Fibroblast of skin of left quadriceps (primary cell): ENCODE results near the gene FANCC.
"Not testable (repeated sequence)": the region's sequence is repeated elsewhere in the genome, so short reads cannot be mapped to it uniquely, and the experiment has no call there.

Source experiments
- DNase-seq, 2 experiments: peaks; one replicate each; pipeline ENCODE4 v3.0.0-alpha.2; 2013; ENCODE audit warnings: low read depth in 2 of 2

The FANCC gene

DNA sequence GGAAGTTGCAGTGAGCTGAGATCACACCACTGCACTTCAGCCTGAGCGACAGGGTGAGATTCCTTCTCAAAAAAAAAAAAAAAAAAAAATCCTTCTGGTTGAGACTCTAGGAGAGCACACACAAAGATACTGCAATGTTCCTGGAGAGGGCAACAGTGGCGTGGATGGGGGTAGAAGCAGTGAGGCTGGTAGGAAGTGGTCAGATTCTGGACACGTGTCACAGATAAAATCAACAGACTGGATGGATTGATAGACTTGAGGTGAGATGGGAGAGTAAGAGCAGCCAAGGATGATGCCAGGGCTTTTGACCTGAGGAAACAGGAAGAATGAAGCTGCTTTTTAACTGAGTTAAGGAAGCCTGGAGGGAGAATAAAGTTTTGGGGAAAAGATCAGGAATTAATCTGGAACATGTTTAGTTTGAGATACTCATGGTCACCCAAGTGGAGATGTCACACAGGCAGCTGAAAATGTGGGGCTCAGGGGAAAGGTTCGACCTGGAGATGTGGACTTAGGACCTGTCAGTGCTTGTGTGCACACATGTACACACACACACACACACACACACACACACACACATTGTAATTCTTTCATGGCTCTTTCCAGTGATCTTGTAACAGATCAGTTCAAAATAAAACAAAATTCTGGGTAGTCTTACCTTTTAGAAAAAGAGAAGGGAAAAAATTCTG is 88.1 kb downstream of the FANCC start:
- no peak for DNase-seq

DNA sequence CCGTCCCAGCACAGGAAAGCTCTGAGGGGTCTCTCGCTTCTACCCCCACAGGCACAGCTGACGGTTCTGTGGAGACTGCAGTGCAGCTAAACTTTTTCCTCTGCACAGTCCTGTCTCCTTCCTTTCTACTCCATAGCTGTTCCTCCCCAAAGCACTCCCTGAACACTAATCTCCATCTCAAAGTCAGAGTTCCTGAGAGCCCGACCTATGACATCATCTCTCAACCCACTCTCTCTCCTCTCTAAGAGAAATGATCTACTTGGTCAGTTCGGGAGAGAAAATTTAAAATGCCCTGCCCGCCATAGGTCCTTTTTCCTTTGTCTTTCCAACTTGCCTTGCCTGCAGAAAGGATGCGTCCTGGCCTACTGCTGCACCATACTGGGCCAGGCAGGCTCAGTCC is 90.6 kb downstream of the FANCC start:
- no peak for DNase-seq

DNA sequence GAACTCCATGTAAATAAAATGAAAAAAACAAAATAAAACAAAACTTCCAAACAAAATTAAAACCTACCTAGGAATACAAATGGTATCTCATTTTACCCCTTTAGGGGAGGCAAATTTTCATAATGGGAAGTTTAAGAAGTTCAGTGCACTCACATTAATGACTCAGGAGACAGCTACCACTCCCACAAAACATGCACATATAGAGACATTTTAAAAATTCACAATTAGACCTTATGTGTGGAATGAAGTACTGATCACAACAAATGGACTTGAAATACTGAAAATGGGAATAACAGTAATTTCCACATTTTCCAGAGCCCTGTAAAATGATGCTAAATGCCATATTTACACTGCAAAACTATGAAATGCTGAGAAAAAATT is 91.8 kb downstream of the FANCC start:
- no peak for DNase-seq

- peak; percentile 46 to 55 for DNase-seq
These were observed 92.3 kb downstream of the FANCC start for GRCh38 chr9:95225076-95225725.

GRCh38 chr9:95224376-95225019 is 93.0 kb downstream of the FANCC start:
- peak; percentile 13 to 17 for DNase-seq

DNA sequence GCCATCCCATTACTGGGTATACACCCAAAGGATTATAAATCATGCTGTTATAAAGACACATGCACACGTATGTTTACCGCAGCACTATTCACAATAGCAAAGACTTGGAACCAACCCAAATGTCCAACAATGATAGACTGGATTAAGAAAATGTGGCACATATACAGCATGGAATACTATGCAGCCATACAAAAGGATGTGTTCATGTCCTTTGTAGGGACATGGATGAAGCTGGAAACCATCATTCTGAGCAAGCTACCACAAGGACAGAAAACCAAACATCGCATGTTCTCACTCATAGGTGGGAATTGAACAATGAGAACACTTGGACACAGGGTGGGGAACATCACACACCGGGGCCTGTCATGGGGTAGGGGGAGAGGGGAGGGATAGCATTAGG is 97.2 kb downstream of the FANCC start:
- not testable (repeated sequence) for DNase-seq

GRCh38 chr9:95218773-95219172 is 98.7 kb downstream of the FANCC start:
- no peak for DNase-seq

GRCh38 chr9:95217936-95218335 is 99.6 kb downstream of the FANCC start:
- no peak for DNase-seq

- no peak for DNase-seq
These were observed 102.1 kb downstream of the FANCC start for GRCh38 chr9:95215336-95215898.

DNA sequence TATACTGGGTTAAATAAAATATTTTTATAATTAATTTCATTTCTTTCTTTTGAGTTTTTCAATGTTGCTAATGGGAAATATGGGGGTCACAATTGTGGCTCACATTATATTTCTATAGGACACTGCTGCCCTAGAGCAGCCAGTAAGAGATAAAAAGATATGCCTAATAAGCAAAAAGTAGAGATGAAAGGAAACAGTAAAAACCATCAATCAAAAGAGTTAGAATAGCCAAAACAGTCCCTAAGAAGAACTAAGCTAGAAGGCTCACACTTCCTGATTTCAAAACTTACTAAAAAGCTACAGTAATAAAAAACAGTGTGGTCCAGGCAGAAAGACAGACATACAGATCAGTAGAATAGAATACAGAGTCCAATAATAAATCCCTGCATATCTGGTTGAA is 104.4 kb downstream of the FANCC start:
- DNase-seq: no peak

- no peak for DNase-seq
These were observed 106.5 kb downstream of the FANCC start for GRCh38 chr9:95211028-95211427.

DNA sequence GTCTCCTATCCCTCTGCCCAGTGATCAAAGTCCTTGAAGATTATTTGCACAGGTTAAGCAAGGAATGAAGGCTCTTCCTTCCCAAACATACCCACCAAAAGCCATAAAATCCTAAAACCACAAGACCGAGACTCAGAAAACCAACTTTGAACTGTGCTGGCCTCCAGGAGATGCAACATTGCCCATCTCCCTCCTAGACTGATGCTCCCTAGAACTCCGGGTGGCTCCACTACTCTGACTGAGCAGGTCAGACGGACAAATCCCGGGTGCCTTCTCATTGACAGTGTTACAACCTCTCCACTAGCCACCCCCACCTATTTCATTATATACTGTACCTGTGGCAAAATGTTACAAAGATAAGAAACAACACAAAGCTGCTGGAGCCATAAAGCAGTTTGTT is 110.1 kb downstream of the FANCC start:
- DNase-seq: no peak

DNA sequence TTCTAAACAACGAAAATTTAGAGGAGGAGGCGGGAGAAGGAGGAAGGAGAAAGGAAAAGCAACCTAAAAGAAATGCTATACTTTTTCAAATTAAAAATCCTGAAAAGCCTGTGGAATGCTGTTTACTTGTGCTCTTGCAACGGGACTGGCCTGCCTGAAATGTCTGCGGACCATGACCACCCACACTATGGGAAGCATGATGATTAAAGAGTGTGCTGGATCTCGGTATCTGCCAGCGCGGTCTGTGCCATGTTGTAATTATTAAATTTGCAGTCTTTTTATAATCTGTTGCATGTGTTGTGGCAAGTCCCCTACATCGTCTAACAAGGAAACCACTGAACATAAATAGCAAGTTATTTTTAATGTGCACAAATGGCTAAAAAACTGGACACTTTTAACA is 111.4 kb downstream of the FANCC start:
- peak; percentile 64 to 65 for DNase-seq

- DNase-seq: no peak
These were observed 112.8 kb downstream of the FANCC start for GRCh38 chr9:95204710-95205109.

DNA sequence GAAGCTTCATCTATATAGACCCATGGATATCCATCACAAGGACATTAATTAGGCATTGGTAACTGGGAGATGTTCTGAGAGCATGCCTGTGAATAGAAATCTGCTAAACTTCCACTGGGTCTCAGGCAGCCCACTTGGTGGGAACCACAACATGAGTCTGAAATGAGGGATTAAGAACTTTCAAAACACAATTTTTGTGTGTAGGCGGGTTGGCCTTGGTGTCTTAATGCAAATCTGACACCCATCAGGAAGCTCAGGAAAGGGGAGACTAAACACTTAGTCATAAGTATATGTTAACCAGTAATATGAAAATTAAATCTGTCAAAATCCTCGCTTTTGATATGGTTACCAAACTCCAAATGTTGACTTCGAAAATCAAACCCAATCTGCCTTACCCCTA is 113.2 kb downstream of the FANCC start:
- DNase-seq: no peak

DNA sequence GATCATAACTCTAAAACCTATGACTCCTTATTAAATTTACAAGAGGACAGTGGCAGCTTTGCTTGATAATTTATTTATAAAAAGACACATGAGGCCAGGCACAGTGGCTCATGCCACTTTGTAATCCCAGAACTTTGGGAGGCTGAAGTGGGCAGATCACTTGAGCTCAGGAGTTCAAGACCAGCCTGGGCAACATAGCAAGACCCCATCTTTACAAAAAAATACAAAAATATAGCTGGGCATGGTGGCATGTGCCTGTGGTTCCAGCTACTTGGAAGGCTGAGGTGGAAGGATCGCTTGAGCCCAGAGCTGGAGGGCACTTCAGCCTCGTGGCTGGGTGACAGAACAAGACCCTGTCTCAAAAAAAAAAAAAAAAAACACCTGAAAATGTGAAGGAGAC is 114.5 kb downstream of the FANCC start:
- DNase-seq: not testable (repeated sequence)

DNA sequence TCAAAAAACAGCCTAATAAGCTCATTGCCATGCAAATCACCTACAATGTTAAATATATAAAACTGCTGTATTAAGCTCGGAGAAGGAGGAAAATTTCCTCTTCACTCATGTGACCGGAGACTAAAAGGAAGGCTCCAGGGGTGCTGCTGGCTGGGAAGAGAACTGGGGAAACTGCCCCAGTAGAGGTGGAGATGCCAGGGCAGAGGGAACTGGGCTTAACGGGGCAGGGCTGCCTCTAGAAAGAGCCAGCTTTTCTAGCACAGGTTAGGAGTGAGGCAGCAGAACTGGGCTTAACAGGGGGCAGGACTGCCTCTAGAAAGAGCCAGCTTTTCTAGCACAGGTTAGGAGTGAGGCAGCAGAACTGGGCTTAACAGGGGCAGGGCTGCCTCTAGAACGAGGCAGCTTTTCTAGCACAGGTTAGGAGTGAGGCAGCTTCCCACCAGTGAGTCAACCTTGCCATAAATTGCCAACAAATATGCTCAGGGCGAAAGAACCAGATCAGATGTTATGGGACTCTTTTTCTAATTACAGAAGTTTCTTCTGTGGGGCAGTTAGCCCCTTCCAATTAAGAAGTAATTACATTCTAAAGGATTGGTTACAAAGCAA is 115.3 kb downstream of the FANCC start:
- no peak for DNase-seq

GRCh38 chr9:95201206-95201605 is 116.3 kb downstream of the FANCC start:
- DNase-seq: no peak

- peak; percentile 20 to 28 for DNase-seq
These were observed 119.7 kb downstream of the FANCC start for GRCh38 chr9:95197692-95198271.

DNA sequence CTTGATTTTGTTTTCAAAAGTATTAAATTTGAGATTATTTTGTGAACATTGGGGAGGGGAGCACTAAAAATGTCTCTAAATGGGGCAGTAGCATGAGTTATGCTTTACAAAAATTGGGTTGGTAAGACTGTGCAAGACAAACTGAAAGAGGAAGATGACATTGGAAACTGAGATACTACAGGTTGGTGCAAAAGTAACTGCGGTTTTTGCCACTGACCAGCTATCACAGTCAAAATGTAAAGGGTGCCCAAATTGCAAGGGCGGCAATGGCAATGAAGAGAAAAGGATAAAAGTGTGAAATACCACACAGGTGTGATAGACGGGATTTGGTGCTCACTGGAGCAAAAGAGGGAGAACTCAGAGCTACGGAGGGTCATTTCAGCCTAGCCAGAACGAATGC is 124.0 kb downstream of the FANCC start:
- no peak for DNase-seq

DNA sequence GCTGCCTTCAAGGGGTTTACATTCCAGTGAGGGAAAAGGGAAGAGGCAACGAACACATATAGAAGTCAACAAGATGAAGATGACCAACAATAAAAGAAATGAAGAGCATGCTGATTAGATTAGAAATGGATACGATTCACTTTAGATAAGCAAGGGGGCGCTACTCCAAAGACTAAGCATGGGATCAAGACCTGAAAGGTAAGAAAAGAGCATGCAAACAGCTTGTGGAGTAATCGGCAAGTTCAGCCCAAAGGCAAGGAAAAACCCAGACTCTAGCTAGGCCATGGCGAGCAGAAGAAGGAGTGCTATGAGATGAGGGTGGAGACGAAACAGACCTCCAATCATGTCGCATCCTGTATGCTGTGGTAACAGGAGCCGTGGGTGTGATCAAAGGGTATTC is 124.4 kb downstream of the FANCC start:
- no peak for DNase-seq

DNA sequence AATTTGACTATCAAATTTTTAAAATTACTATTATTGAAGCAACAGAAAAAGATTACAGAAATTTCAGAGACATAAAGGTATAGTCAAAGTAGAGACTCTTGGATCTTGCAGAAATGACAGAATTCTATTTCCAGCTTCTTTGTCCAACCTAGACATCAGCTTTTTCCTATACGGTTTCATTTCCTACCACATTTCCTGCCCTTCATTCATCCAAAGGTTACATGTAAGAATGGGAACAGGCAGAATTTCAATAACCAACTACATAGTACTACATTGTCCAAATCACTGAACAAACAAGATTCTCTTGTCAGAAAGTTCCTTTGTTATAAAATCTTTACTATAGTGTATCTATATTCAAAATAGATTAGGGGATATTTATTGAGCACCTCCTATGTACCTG is 124.9 kb downstream of the FANCC start:
- no peak for DNase-seq
